ENCODE data around the gene ABCC1. TPM values are rescaled to one million over a fixed set of nuclear protein-coding genes. Genes with fewer than 3 reads are reported as not detected.

Gene ABCC1
- total and polyA plus RNA-seq, 2 of the 4 experiments (the other 2 are of a cell fraction): 39.4 to 66.0 TPM

DNA sequence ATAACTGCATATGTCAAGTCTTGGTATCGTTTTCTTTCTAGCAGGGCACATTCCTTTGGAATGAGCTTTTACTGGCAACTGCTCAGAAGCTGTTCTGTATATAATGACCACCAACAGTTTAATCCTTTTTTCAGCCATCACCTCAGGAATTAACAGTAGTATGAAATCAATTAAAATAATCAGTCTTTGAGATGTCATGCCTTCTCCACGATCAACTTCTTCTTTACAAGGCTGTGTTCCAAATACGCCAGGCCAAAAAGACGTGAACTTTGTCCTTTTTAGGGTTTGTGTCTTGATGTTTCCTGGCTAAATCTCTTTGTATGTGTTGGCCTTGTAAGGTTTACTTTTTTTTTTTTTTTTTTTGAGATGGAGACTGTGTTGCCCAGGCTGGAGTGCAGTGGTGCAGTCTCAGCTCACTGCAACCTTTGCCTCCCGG lies 54.9 kb downstream of the ABCC1 start:
- no peaks in the 10 kb centered on the region for H4K20me1 ChIP-seq (ENCODE audit: insufficient read depth, low read length)

More for the DNA sequence above, 54.9 kb downstream of the ABCC1 start:
- Histone ChIP-seq H2BK5ac (ENCODE audit: low read depth, low read length, poor library complexity, severe bottlenecking) (peak overlapping the region; percentile 99), H3K23ac (ENCODE audit: low read depth, low read length) (peak overlapping the region; percentile 88; the same call in 1 of the 2 replicates), H3K4me1 (ENCODE audit: control insufficient read depth, insufficient read depth, low read length) (peaks cover 31% of the 10 kb centered on the region), H3K27ac (ENCODE audit: insufficient read depth, low read length) (peak overlapping the region; percentile 100), H2BK20ac (ENCODE audit: low read depth, low read length) (peak overlapping the region; percentile 98), H3K56ac (ENCODE audit: extremely low read depth, insufficient read depth, low read length) (peak overlapping the region; percentile 85), H3K4me3 (ENCODE audit: insufficient read depth, low read depth, low read length) (no peak overlapping the region), H3K18ac (ENCODE audit: low read depth, low read length) (peak overlapping the region; percentile 95), H3K79me1 (ENCODE audit: low read depth in 1 of 2, low read length in 2 of 2) (peaks cover 35 to 83% of the 10 kb centered on the region in 2 experiments), H2AFZ (replicated peaks; ENCODE audit: low read length, poor library complexity) (no peak overlapping the region), H3K4me2 (ENCODE audit: low read depth, low read length) (peak overlapping the region; percentile 68; the same call in 1 of the 2 replicates), H3K9me3 (ENCODE audit: control insufficient read depth, insufficient read depth, low read length) (no peaks in the 10 kb centered on the region), H2AK9ac (replicated peaks; ENCODE audit: low read depth, low read length, poor library complexity) (no peak overlapping the region), H3K9ac (ENCODE audit: low read depth, low read length) (peak overlapping the region; percentile 62), H3K36me3 (ENCODE audit: control insufficient read depth, insufficient read depth, low read length) (peaks cover 19% of the 10 kb centered on the region), H3K9me1 (ENCODE audit: insufficient read depth, low read length) (peaks cover 19% of the 10 kb centered on the region), H4K5ac (ENCODE audit: low read depth, low read length) (peak overlapping the region; percentile 96), H2BK15ac (ENCODE audit: low read depth, low read length) (peak overlapping the region; percentile 62; the same call in 1 of the 3 replicates), H2BK120ac (ENCODE audit: low read depth, low read length) (peak overlapping the region; percentile 99), H4K91ac (ENCODE audit: insufficient read depth, low read depth, low read length) (peak overlapping the region; percentile 99), H2AK5ac (ENCODE audit: low read depth, low read length) (peak overlapping the region; percentile 91; the same call in 1 of the 2 replicates), H3K4ac (ENCODE audit: low read depth, low read length) (peak overlapping the region; percentile 96), H4K8ac (ENCODE audit: low read depth in 2 of 2, low read length in 2 of 2) (peak overlapping the region; percentile 94 to 98), H3K14ac (replicated peaks; ENCODE audit: low read depth, low read length) (peak overlapping the region; percentile 85), H3K27me3 (ENCODE audit: control insufficient read depth, insufficient read depth, low read length) (no peaks in the 10 kb centered on the region)
- ATAC-seq (ENCODE audit: low read depth) (peak; percentile 56), DNase-seq (peak; percentile 95)
- CTCF ChIA-PET: interaction anchor here (0.6 kb wide), 1 partner anchor 39 kb away, joined by 8 read pairs; no protein-coding TSS in a partner anchor
- in situ Hi-C loops (cut with MboI; ENCODE audit: low sequenced_read_pairs): loop anchor here (25.0 kb wide), 1 partner anchor 117 kb away; the partner anchor contains the start of gene CEP20
- intact Hi-C loops (cut with micrococcal nuclease): no loop called here
- TSS peak; percentile 35 for BruUV-seq (replicated peaks)
- dilution Hi-C loops (cut with HindIII; ENCODE audit: low sequenced_read_pairs, unreplicated experiment): no loop called here
- WGBS, 2 experiments (ENCODE audit: extremely low coverage in 2 of 2, insufficient read length in 1 of 2): no CpG with 5 or more reads among the region's 5 CpGs
- POLR2A ChIA-PET (ENCODE audit: unreplicated experiment): no interaction called here
- TF ChIP-seq NFE2L2 (IDR thresholded peaks at IDR 0.05; ENCODE audit: low read depth, low read length) (no peak), BHLHE40 (IDR thresholded peaks at IDR 0.05; ENCODE audit: low read depth, low read length) (no peak), RCOR1 (IDR thresholded peaks at IDR 0.05; ENCODE audit: insufficient replicate concordance, low read length) (no peak), RAD21 (IDR thresholded peaks at IDR 0.05; ENCODE audit: low read length) (no peak), POLR2A (IDR thresholded peaks at IDR 0.05; ENCODE audit: low read depth, low read length) (no peak), SMC3 (IDR thresholded peaks at IDR 0.05; ENCODE audit: low read depth, low read length) (no peak), MAFK (IDR thresholded peaks at IDR 0.05; ENCODE audit: low read depth, low read length) (no peak; the same call in 1 of the 2 replicates), CHD1 (IDR thresholded peaks at IDR 0.05; ENCODE audit: low read depth, low read length) (no peak)
- TF ChIP-seq, protein P1, sequence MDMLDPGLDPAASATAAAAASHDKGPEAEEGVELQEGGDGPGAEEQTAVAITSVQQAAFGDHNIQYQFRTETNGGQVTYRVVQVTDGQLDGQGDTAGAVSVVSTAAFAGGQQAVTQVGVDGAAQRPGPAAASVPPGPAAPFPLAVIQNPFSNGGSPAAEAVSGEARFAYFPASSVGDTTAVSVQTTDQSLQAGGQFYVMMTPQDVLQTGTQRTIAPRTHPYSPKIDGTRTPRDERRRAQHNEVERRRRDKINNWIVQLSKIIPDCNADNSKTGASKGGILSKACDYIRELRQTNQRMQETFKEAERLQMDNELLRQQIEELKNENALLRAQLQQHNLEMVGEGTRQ (IDR thresholded peaks at IDR 0.05; ENCODE audit: low read depth, low read length): no peak

Measured in IMR-90 (cell line).